ENCODE results near the gene CCS.
"Not testable (repeated sequence)": the region's sequence is repeated elsewhere in the genome, so short reads cannot be mapped to it uniquely, and the experiment has no call there.

Gene CCS

GRCh38 chr11:66637557-66638176, 44.7 kb downstream of the CCS start:
- POLR2A ChIA-PET, result interaction anchor here (0.8 to 3.5 kb wide), 13 partner anchors 8 to 192 kb away, joined by 3 to 68 read pairs (median 7); partner anchors contain the start of genes ACTN3, PELI3, RBM14 and RBM4B
- CTCF ChIA-PET, result interaction anchor here (0.9 to 3.7 kb wide), 16 partner anchors 9 to 199 kb away, joined by 3 to 22 read pairs (median 4); partner anchors contain the start of genes CCDC87, CCS and MRPL11
- TF ChIP-seq CTCF (IDR thresholded peaks at IDR 0.05; ENCODE audit: control extremely low read depth, extremely low read depth, low read depth, missing control alignments), result no peak
- DNase-seq (ENCODE audit: extremely low spot score), result no peak

GRCh38 chr11:66638177-66639065, 45.4 kb downstream of the CCS start, which contains the start of gene RBM4:
RBM4 (plus strand) TSS chr11:66638703; CDS start chr11:66639712, 1,009 bp downstream.
- ChIA-PET POLR2A (interaction anchor here (0.6 to 3.5 kb wide), 16 partner anchors 8 to 191 kb away, joined by 3 to 68 read pairs (median 6); partner anchors contain the start of genes ACTN3, PELI3, RBM14 and RBM4B), CTCF (interaction anchor here (0.9 to 3.7 kb wide), 18 partner anchors 8 to 250 kb away, joined by 3 to 22 read pairs (median 4); partner anchors contain the start of genes CCDC87, CCS and MRPL11)
- no peak for TF ChIP-seq CTCF (IDR thresholded peaks at IDR 0.05; ENCODE audit: control extremely low read depth, extremely low read depth, low read depth, missing control alignments)
- DNase-seq (ENCODE audit: extremely low spot score), result peak; percentile 98

- CTCF ChIA-PET, result interaction anchor here (0.9 to 3.7 kb wide), 11 partner anchors 7 to 251 kb away, joined by 3 to 22 read pairs (median 5); no protein-coding TSS in a partner anchor
- TF ChIP-seq CTCF (IDR thresholded peaks at IDR 0.05; ENCODE audit: control extremely low read depth, extremely low read depth, low read depth, missing control alignments), result no peak
- DNase-seq (ENCODE audit: extremely low spot score), result no peak
- POLR2A ChIA-PET, result interaction anchor here (0.6 to 3.5 kb wide), 9 partner anchors 9 to 731 kb away, joined by 5 to 68 read pairs (median 8); partner anchors contain the start of genes ACTN3, RBM14, RBM4B and ZDHHC24
These were observed 46.3 kb downstream of the CCS start for GRCh38 chr11:66639066-66639813.

- POLR2A ChIA-PET, result interaction anchor here (0.6 to 1.3 kb wide), 2 partner anchors 10 to 731 kb away, joined by 6 to 8 read pairs; no protein-coding TSS in a partner anchor
These were observed 46.9 kb downstream of the CCS start for GRCh38 chr11:66639814-66640340.

GRCh38 chr11:66641834-66642233, 48.8 kb downstream of the CCS start:
- DNase-seq (ENCODE audit: extremely low spot score), result no peak
- ChIA-PET POLR2A (no interaction called here), CTCF (no interaction called here)
- no peak for TF ChIP-seq CTCF (IDR thresholded peaks at IDR 0.05; ENCODE audit: control extremely low read depth, extremely low read depth, low read depth, missing control alignments)

More at GRCh38 chr11:66639814-66640340, 46.9 kb downstream of the CCS start:
- not testable (repeated sequence) for DNase-seq (ENCODE audit: extremely low spot score)
- CTCF ChIA-PET, result interaction anchor here (1.9 to 3.7 kb wide), 3 partner anchors 14 to 39 kb away, joined by 5 to 16 read pairs (median 9); no protein-coding TSS in a partner anchor

- ChIA-PET CTCF (interaction anchor here (0.7 to 2.2 kb wide), 5 partner anchors 10 to 29 kb away, joined by 3 to 8 read pairs (median 4); no protein-coding TSS in a partner anchor), POLR2A (interaction anchor here (0.7 kb wide), 1 partner anchor 9 kb away, joined by 3 read pairs; no protein-coding TSS in a partner anchor)
- DNase-seq (ENCODE audit: extremely low spot score), result no peak
- no peak for TF ChIP-seq CTCF (IDR thresholded peaks at IDR 0.05; ENCODE audit: control extremely low read depth, extremely low read depth, low read depth, missing control alignments)
These were observed 50.9 kb downstream of the CCS start for GRCh38 chr11:66643745-66644437.
